Loucy (cell line): Measurements from ENCODE around the gene B2M.

Source experiments
- H2AFZ ChIP-seq: fragments of 200-600 bp; sonication (generic); 2 replicates; pipeline ENCODE4 v1.6.0; 2016; ENCODE audit warnings: antibody characterized with exemption, mild to moderate bottlenecking, low read length, moderate library complexity
- H3F3A ChIP-seq: fragments of 200-600 bp; 2 replicates; pipeline ENCODE4 v1.6.0; 2016; ENCODE audit warnings: antibody characterized with exemption, low read depth, mild to moderate bottlenecking
- H3K27me3 ChIP-seq: fragments of 200-600 bp; sonication (generic); 2 replicates; pipeline ENCODE4 v1.6.1; 2014; ENCODE audit warnings: low read length, mild to moderate bottlenecking; ENCODE audit not compliant: insufficient read depth, poor library complexity, severe bottlenecking
- H3K36me3 ChIP-seq: fragments of 200-600 bp; sonication (generic); 2 replicates; pipeline ENCODE4 v1.6.1; 2016; ENCODE audit warnings: low read length; ENCODE audit not compliant: insufficient read depth
- H3K4me1 ChIP-seq: fragments of 200-600 bp; sonication (generic); 2 replicates; pipeline ENCODE4 v1.5.1; 2014; ENCODE audit warnings: low read length, mild to moderate bottlenecking; ENCODE audit not compliant: insufficient read depth, poor library complexity, severe bottlenecking
- H3K4me2 ChIP-seq: fragments of 200-600 bp; sonication (generic); 2 replicates; pipeline ENCODE4 v1.6.0; 2014; ENCODE audit warnings: antibody characterized with exemption, low read length, low read depth, mild to moderate bottlenecking; ENCODE audit not compliant: poor library complexity, severe bottlenecking
- H3K4me3 ChIP-seq: fragments of 200-600 bp; sonication (generic); 2 replicates; pipeline ENCODE4 v1.5.1; 2014; ENCODE audit warnings: low read length, mild to moderate bottlenecking, mixed read lengths; ENCODE audit not compliant: poor library complexity, severe bottlenecking
- H3K79me2 ChIP-seq: fragments of 200-600 bp; sonication (generic); 2 replicates; pipeline ENCODE4 v1.6.1; 2014; ENCODE audit warnings: low read length; ENCODE audit not compliant: insufficient read depth
- H3K9ac ChIP-seq: fragments of 200-600 bp; sonication (generic); 2 replicates; pipeline ENCODE4 v1.6.0; 2014; ENCODE audit warnings: mild to moderate bottlenecking, low read depth, low read length, moderate library complexity; ENCODE audit not compliant: poor library complexity, severe bottlenecking
- H3K9me2 ChIP-seq: fragments of 200-600 bp; sonication (generic); replicated peaks from 2 replicates; pipeline ENCODE4 v1.6.1; 2016; ENCODE audit warnings: low read depth, low read length, mixed read lengths
- H3K9me3 ChIP-seq: fragments of 200-600 bp; sonication (generic); 2 replicates; pipeline ENCODE4 v1.6.1; 2014; ENCODE audit warnings: mild to moderate bottlenecking, antibody characterized with exemption, low read length, low read depth; ENCODE audit not compliant: insufficient read depth
- H4K20me1 ChIP-seq: fragments of 200-600 bp; sonication (generic); 2 replicates; pipeline ENCODE4 v1.6.0; 2014; ENCODE audit warnings: antibody characterized with exemption, low read length, mild to moderate bottlenecking; ENCODE audit not compliant: insufficient read depth, poor library complexity, severe bottlenecking
- EZH2phosphoT487 ChIP-seq: fragments of 200-600 bp; IDR thresholded peaks from 2 replicates; pipeline ENCODE4 v1.6.1; 2018; ENCODE audit warnings: antibody characterized with exemption, mild to moderate bottlenecking, moderate library complexity, borderline replicate concordance
- TF ChIP-seq, protein P1 (sequence below): fragments of 200-600 bp; sonication (generic); conservative IDR thresholded peaks from 2 replicates; pipeline ENCODE4 v1.5.1; 2014; ENCODE audit warnings: mild to moderate bottlenecking, antibody characterized with exemption, low read length

The B2M gene

DNA sequence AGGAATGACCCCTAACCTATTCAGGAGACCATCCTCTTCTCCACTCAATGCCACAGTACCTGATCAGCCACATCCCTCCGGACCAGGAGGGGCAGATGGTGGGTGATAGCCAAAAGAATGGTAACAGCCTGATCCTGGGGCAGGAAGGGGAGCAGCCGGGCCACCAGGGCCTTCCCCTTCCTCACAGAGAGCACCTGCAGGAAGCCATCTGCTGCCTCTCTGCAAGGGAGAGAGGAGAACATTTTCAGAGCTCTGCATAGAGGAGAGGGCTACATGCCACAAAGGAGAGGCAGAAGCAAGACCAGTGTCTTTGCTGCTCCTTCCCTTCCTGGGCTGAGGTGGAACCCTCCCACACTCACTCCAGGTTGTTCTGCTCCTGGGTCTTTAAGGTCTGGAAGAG, 42.4 kb upstream of the B2M start:
- Histone ChIP-seq H3K9me3 (no peaks in the 10 kb centered on the region), H3F3A (no peaks in the 10 kb centered on the region), H3K4me1 (peaks cover 17% of the 10 kb centered on the region), H3K27me3 (no peaks in the 10 kb centered on the region), H3K36me3 (no peaks in the 10 kb centered on the region), H3K9ac (peak overlapping the region; percentile 16), H4K20me1 (no peaks in the 10 kb centered on the region), H3K4me2 (no peak overlapping the region), H3K4me3 (no peak overlapping the region), H2AFZ (peak overlapping the region; percentile 67), H3K9me2 (no peaks in the 10 kb centered on the region), H3K79me2 (no peaks in the 10 kb centered on the region)
- TF ChIP-seq, protein P1, sequence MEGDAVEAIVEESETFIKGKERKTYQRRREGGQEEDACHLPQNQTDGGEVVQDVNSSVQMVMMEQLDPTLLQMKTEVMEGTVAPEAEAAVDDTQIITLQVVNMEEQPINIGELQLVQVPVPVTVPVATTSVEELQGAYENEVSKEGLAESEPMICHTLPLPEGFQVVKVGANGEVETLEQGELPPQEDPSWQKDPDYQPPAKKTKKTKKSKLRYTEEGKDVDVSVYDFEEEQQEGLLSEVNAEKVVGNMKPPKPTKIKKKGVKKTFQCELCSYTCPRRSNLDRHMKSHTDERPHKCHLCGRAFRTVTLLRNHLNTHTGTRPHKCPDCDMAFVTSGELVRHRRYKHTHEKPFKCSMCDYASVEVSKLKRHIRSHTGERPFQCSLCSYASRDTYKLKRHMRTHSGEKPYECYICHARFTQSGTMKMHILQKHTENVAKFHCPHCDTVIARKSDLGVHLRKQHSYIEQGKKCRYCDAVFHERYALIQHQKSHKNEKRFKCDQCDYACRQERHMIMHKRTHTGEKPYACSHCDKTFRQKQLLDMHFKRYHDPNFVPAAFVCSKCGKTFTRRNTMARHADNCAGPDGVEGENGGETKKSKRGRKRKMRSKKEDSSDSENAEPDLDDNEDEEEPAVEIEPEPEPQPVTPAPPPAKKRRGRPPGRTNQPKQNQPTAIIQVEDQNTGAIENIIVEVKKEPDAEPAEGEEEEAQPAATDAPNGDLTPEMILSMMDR, result no peak
- no peak for TF ChIP-seq EZH2phosphoT487

DNA sequence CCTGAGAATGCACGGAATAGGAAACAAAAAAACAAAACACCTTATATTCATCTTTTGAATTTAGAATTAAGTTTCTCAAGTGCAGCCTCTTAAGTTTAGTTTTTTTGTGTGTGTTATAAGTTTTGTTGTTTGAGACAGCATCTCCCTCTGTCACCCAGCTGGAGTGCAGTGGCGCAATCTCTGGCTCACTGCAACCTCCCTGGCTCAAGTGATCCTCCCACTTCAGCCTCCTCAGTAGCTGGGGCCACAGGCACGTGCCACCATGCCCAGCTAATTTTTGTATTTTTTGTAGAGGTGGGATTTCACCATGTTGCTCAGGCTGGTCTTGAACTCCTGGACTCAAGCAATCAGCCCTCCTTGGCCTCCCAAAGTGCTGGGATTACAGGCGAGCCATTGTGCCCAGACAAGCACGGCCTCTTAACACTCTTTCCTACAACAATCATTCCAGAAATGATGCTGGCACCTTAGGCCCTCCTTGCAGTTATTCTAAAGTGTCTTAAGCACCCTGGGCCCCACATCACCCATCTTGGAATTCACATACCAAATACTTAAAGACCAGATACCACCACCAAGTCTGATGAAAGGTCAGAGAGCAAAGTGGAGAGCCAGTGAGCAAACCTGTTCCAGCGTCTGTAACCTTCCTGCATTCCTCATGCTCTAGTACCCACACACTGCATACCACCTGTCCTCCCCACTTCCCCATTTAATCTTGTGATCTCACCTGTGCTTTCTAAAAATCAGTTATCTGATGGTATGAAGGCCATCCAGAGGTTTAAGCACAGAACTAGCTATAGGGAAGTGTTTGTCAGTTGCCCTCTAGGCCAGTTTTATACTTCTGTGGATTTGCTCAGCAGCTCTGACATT, 41.0 kb upstream of the B2M start:
- Histone ChIP-seq H3F3A (no peaks in the 10 kb centered on the region), H3K79me2 (no peaks in the 10 kb centered on the region), H2AFZ (0 out of 2 replicates have a peak overlapping the region, but pooled peaks have one; percentile 1), H3K36me3 (no peaks in the 10 kb centered on the region), H3K9me3 (no peaks in the 10 kb centered on the region), H3K27me3 (no peaks in the 10 kb centered on the region), H3K9me2 (no peaks in the 10 kb centered on the region), H3K9ac (no peak overlapping the region), H3K4me1 (peaks cover 15% of the 10 kb centered on the region), H3K4me2 (no peak overlapping the region), H3K4me3 (no peak overlapping the region), H4K20me1 (no peaks in the 10 kb centered on the region)
- no peak for TF ChIP-seq EZH2phosphoT487
- TF ChIP-seq, protein P1, result no peak

DNA sequence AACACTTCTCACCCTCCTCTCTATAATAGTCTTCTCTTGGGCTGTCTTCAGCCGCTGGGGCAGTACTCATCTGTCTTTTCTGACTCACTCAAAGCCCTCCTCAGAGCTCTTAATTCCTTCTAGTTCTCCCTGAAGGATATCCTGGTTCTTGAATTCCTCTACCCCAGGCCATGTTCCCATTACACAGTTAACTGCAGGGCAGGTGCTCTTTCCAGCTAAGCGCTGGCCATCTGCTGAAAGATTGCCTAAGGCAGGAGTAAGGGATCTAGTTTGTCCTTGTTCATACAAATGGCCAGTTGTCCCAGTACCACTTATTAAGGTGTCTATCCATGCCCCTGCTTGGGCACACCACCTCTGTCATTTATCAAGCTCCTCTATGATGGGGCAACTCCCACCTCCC, 37.7 kb upstream of the B2M start:
- Histone ChIP-seq H3K36me3 (no peaks in the 10 kb centered on the region), H2AFZ (no peak overlapping the region), H3K4me1 (peaks cover 39% of the 10 kb centered on the region), H4K20me1 (no peaks in the 10 kb centered on the region), H3K9ac (no peak overlapping the region), H3K9me3 (no peaks in the 10 kb centered on the region), H3K79me2 (no peaks in the 10 kb centered on the region), H3K4me3 (no peak overlapping the region), H3K9me2 (no peaks in the 10 kb centered on the region), H3K4me2 (no peak overlapping the region), H3F3A (0 out of 2 replicates have a peak, but pooled peaks cover 3% of the 10 kb centered on the region), H3K27me3 (no peaks in the 10 kb centered on the region)
- no peak for TF ChIP-seq EZH2phosphoT487
- TF ChIP-seq, protein P1, result no peak
